Naive thymus-derived CD4-positive, alpha-beta T cell (primary cell): ENCODE measurements around the gene CCDC87. TPM values are rescaled to one million over a fixed set of nuclear protein-coding genes. Genes with fewer than 3 reads are reported as not detected.

ENCODE experiments used
- ATAC-seq: fragments of 150-1000 bp; cut with Tn5 transposase; 2 replicates; pipeline ENCODE4 v1.10.0; 2021; ENCODE audit warnings: mild to moderate bottlenecking, moderate library complexity
- CTCF ChIA-PET: fragments of 350-600 bp; sonication (Branson Sonifier 250); formaldehyde crosslinking; loops from one replicate; lab custom pipeline; 2021; ENCODE audit warnings: antibody characterized with exemption; lab: Charles Lee
- POLR2A ChIA-PET: fragments of 350-600 bp; sonication (Branson Sonifier 250); formaldehyde crosslinking; loops from one replicate; lab custom pipeline; 2021; ENCODE audit warnings: antibody characterized with exemption, inconsistent platforms; lab: Charles Lee
- DNase-seq, 9 donors: peaks; one replicate each; pipeline versions ENCODE4 v3.0.0 to v3.0.0-alpha.2; 2020 to 2022; ENCODE audit warnings: mixed read lengths in 1 of 9
- H3K27ac ChIP-seq: one replicate; pipeline ENCODE4 v1.7.0; 2013; ENCODE audit warnings: mild to moderate bottlenecking, low read depth, low read length, moderate library complexity
- H3K27me3 ChIP-seq, 2 donors: one replicate each; pipeline ENCODE4 v1.7.0; 2013; ENCODE audit warnings: low read length in 2 of 2, mild to moderate bottlenecking in 2 of 2, moderate library complexity in 2 of 2; ENCODE audit not compliant: control insufficient read depth in 2 of 2, insufficient read depth in 2 of 2
- H3K36me3 ChIP-seq, 3 experiments: 1 replicate in 2 of 3; 2 replicates in 1 of 3; pipeline ENCODE4 v1.7.0; 2013; ENCODE audit warnings: low read length in 3 of 3, mild to moderate bottlenecking in 3 of 3, moderate library complexity in 1 of 3; ENCODE audit not compliant: insufficient read depth in 3 of 3, control insufficient read depth in 2 of 3
- H3K4me1 ChIP-seq, 2 donors: one replicate each; pipeline ENCODE4 v1.7.0; 2013; ENCODE audit warnings: low read length in 2 of 2, mild to moderate bottlenecking in 2 of 2, moderate library complexity in 1 of 2; ENCODE audit not compliant: control insufficient read depth in 2 of 2, insufficient read depth in 2 of 2
- H3K4me3 ChIP-seq: 2 replicates; pipeline ENCODE4 v1.7.0; 2013; ENCODE audit warnings: mild to moderate bottlenecking, low read length
- H3K9me3 ChIP-seq, 3 experiments: 1 replicate in 2 of 3; 2 replicates in 1 of 3; pipeline ENCODE4 v1.7.0; 2013; ENCODE audit warnings: low read length in 3 of 3; ENCODE audit not compliant: control insufficient read depth in 2 of 3
- H3K27ac Mint-ChIP-seq, 9 donors: one replicate each; pipeline ENCODE4 v1.8.0; 2020 to 2022; ENCODE audit warnings: mixed read lengths in 9 of 9, mild to moderate bottlenecking in 8 of 9, moderate library complexity in 5 of 9, inconsistent platforms in 2 of 9
- H3K27me3 Mint-ChIP-seq, 5 donors: one replicate each; pipeline ENCODE4 v1.8.0; 2021 to 2022; ENCODE audit warnings: mixed read lengths in 5 of 5, mild to moderate bottlenecking in 1 of 5
- H3K36me3 Mint-ChIP-seq, 5 donors: one replicate each; pipeline ENCODE4 v1.8.0; 2020 to 2022; ENCODE audit warnings: mixed read lengths in 5 of 5, mild to moderate bottlenecking in 3 of 5, inconsistent platforms in 1 of 5
- H3K4me1 Mint-ChIP-seq, 7 donors: one replicate each; pipeline ENCODE4 v1.8.0; 2020 to 2022; ENCODE audit warnings: mixed read lengths in 7 of 7, mild to moderate bottlenecking in 3 of 7, inconsistent platforms in 1 of 7
- H3K4me3 Mint-ChIP-seq, 10 donors: one replicate each; pipeline ENCODE4 v1.8.0; 2020 to 2022; ENCODE audit warnings: mild to moderate bottlenecking in 10 of 10, mixed read lengths in 10 of 10, moderate library complexity in 6 of 10, inconsistent platforms in 2 of 10
- H3K9me3 Mint-ChIP-seq, 11 donors: one replicate each; pipeline ENCODE4 v1.8.0; 2020 to 2022; ENCODE audit warnings: mixed read lengths in 11 of 11, mild to moderate bottlenecking in 4 of 11, inconsistent platforms in 1 of 11, moderate library complexity in 1 of 11
- intact Hi-C, 2 donors: fragments of 100-400 bp; cut with micrococcal nuclease; formaldehyde crosslinking; loops; one replicate each; pipeline ENCODE4 v1.15.1; 2023
- polyA plus RNA-seq, 2 donors: library from polyadenylated mRNA; unstranded; fragments of 300-500 nt; fragmentation: Illumina TruSeq; gene quantifications; one replicate each; pipeline ENCODE4 v1.2.3, GENCODE V29; 2021
- total RNA-seq, 6 experiments: library from RNA in 5 of 6; stranded (reverse) in 5 of 6; gene quantifications; 1 replicate in 5 of 6; 2 replicates in 1 of 6; pipeline ENCODE4 v1.2.3 and lab custom pipeline; 2021 to 2026

The CCDC87 gene
- total and polyA plus RNA-seq, 7 experiments from 2014 or later, result 0.11 to 1.2 (median 0.60) TPM; not detected in 3

- Histone ChIP-seq H3K9me3 (no peaks in the 10 kb centered on the region), H3K27me3 (no peaks in the 10 kb centered on the region), H3K4me1 (no peaks in the 10 kb centered on the region), H3K27ac (no peak overlapping the region), H3K4me3 (no peak overlapping the region), H3K36me3 (peaks cover 0 to 58% (median 0%) of the 10 kb centered on the region in 3 experiments)
- no peaks in the 10 kb centered on the region for H3K27me3 Mint-ChIP-seq
- peaks cover 0 to 10% (median 5%) of the 10 kb centered on the region in 7 donors for H3K4me1 Mint-ChIP-seq
- ChIA-PET CTCF (no interaction called here), POLR2A (interaction anchor here (1.0 to 1.3 kb wide), 2 partner anchors 18 to 21 kb away, joined by 3 read pairs; no protein-coding TSS in a partner anchor)
- H3K9me3 Mint-ChIP-seq, result no peaks in the 10 kb centered on the region
- intact Hi-C loops, result no loop called here
- H3K4me3 Mint-ChIP-seq, result no peak overlapping the region
- no peak for DNase-seq
- ATAC-seq, result no peak
- H3K36me3 Mint-ChIP-seq, result peaks cover 4 to 33% (median 4%) of the 10 kb centered on the region in 5 donors
- peak overlapping the region in 1 of 9 donors; percentile 30 for H3K27ac Mint-ChIP-seq
These were observed 7.9 kb upstream of the CCDC87 start for GRCh38 chr11:66600631-66601233.

- POLR2A ChIA-PET, result interaction anchor here (1.0 to 1.3 kb wide), 2 partner anchors 17 to 19 kb away, joined by 3 read pairs; no protein-coding TSS in a partner anchor
- Histone ChIP-seq H3K4me3 (no peak overlapping the region), H3K36me3 (peaks cover 0 to 53% (median 0%) of the 10 kb centered on the region in 3 experiments), H3K4me1 (peaks cover 0 to 5% of the 10 kb centered on the region in 2 donors), H3K27me3 (no peaks in the 10 kb centered on the region), H3K9me3 (no peaks in the 10 kb centered on the region), H3K27ac (no peak overlapping the region)
- ATAC-seq, result no peak
- Mint-ChIP-seq H3K27ac (no peak overlapping the region), H3K9me3 (no peaks in the 10 kb centered on the region), H3K4me1 (peaks cover 0 to 15% (median 10%) of the 10 kb centered on the region in 7 donors), H3K36me3 (peaks cover 3 to 29% (median 4%) of the 10 kb centered on the region in 5 donors), H3K27me3 (no peaks in the 10 kb centered on the region), H3K4me3 (no peak overlapping the region)
- intact Hi-C loops, result no loop called here
- CTCF ChIA-PET, result interaction anchor here (0.6 kb wide), 1 partner anchor 362 kb away, joined by 4 read pairs; no protein-coding TSS in a partner anchor
- no peak for DNase-seq
These were observed 7.4 kb upstream of the CCDC87 start for GRCh38 chr11:66600219-66600618.

DNA sequence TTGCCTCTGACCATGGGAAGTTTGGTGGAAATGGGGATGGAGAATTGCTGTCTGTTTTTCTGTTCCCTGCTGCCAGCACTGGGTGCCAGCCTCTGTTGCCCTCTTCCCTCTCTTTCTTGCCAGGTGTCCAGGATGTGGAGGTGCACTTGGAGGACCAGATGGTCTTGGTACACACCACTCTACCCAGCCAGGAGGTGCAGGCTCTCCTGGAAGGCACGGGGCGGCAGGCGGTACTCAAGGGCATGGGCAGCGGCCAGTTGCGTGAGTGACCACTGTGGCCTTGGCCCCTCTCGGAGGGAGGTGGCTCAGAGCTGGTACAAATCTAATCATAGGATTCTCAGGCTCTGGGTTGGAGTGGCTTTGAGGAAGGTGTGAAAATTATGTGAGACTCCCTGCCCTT lies 6.1 kb upstream of the CCDC87 start:
- Histone ChIP-seq H3K36me3 (peaks cover 0 to 41% (median 0%) of the 10 kb centered on the region in 3 experiments), H3K9me3 (no peaks in the 10 kb centered on the region), H3K4me1 (peaks cover 0 to 15% of the 10 kb centered on the region in 2 donors), H3K4me3 (no peak overlapping the region), H3K27me3 (no peaks in the 10 kb centered on the region), H3K27ac (no peak overlapping the region)
- Mint-ChIP-seq H3K36me3 (peaks cover 0 to 18% (median under 1%) of the 10 kb centered on the region in 5 donors), H3K4me3 (no peak overlapping the region), H3K9me3 (no peaks in the 10 kb centered on the region), H3K27ac (no peak overlapping the region), H3K4me1 (peaks cover 0 to 25% (median 17%) of the 10 kb centered on the region in 7 donors), H3K27me3 (no peaks in the 10 kb centered on the region)
- ChIA-PET POLR2A (interaction anchor here (1.3 kb wide), 1 partner anchor 19 kb away, joined by 3 read pairs; no protein-coding TSS in a partner anchor), CTCF (no interaction called here)
- DNase-seq, result no peak
- ATAC-seq, result no peak
- intact Hi-C loops, result no loop called here

DNA sequence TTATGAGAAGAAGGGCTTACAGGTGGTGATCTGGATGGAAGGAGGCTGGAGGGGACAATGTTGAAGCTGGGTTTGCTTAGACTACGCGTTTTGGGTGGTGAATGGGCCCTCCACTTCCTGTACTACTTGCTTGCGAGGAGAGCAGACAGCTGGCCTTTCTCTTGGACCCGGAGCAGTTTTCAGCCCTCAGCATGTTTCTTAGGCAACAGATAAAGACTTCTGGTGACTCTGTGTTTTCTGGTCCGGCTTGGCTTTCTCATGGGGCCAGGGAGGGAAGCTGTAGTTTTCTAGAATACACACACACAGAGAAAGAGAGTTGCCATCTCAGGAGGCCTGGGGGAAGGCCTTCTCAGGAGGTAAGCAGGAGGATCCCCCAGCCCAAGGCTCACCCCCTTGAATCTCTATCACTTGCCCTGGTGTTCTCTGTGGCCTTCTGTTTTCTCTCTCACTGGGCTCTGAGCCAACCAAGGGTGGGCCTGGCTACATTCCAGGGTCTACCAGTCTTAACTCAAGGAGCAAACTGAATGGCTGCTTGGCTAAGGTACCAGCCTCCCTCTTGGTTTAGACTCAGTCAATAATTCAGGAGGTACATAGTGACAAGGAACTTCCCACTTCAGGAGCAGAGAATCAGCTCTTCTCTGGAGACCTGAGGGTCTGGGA lies 2.5 kb upstream of the CCDC87 start:
- ATAC-seq (no peak), DNase-seq (peak in 1 of 9 donors; percentile 19)
- POLR2A ChIA-PET, result interaction anchor here (0.6 to 6.7 kb wide), 6 partner anchors 12 to 247 kb away, joined by 3 to 90 read pairs (median 6); partner anchors contain the start of genes RBM14, RBM4 and ZDHHC24
- no peaks in the 10 kb centered on the region for H3K27me3 Mint-ChIP-seq
- Histone ChIP-seq H3K27ac (peak overlapping the region; percentile 63), H3K36me3 (peaks cover 0 to 19% (median 0%) of the 10 kb centered on the region in 3 experiments), H3K27me3 (no peaks in the 10 kb centered on the region), H3K9me3 (no peaks in the 10 kb centered on the region), H3K4me1 (peaks cover 9 to 30% of the 10 kb centered on the region in 2 donors), H3K4me3 (no peak overlapping the region)
- CTCF ChIA-PET, result interaction anchor here (0.9 to 2.4 kb wide), 4 partner anchors 16 to 186 kb away, joined by 3 to 20 read pairs (median 4); partner anchors contain the start of gene RBM4B
- no peaks in the 10 kb centered on the region for H3K9me3 Mint-ChIP-seq
- peaks cover 13 to 40% (median 28%) of the 10 kb centered on the region in 7 donors for H3K4me1 Mint-ChIP-seq
- H3K4me3 Mint-ChIP-seq, result peak overlapping the region; percentile 45 to 72 (median 64)
- H3K27ac Mint-ChIP-seq, result peak overlapping the region; percentile 45 to 90 (median 79)
- H3K36me3 Mint-ChIP-seq, result peaks cover 0 to 7% (median under 1%) of the 10 kb centered on the region in 5 donors
- intact Hi-C loops, result no loop called here

- peak overlapping the region; percentile 90 to 100 (median 97) for H3K27ac Mint-ChIP-seq
- H3K4me1 Mint-ChIP-seq, result peaks cover 13 to 40% (median 28%) of the 10 kb centered on the region in 7 donors
- DNase-seq (no peak), ATAC-seq (no peak)
- no peaks in the 10 kb centered on the region for H3K9me3 Mint-ChIP-seq
- intact Hi-C loops, result loop anchor here (1.0 to 2.0 kb wide), 7 partner anchors 23 to 281 kb away; partner anchors contain the start of genes RBM14 (in 2 of the 2), RBM4 (in 2 of the 2), RBM4B (in 1 of the 2) and RCE1 (in 1 of the 2)
- H3K36me3 ChIP-seq, result peaks cover 0 to 3% (median 0%) of the 10 kb centered on the region in 3 experiments
- CTCF ChIA-PET, result interaction anchor here (0.6 to 2.4 kb wide), 3 partner anchors 85 to 233 kb away, joined by 4 to 20 read pairs (median 7); partner anchors contain the start of gene RBM4B
- peak overlapping the region; percentile 89 to 100 (median 98) for H3K4me3 Mint-ChIP-seq
- peaks cover 9 to 30% of the 10 kb centered on the region in 2 donors for H3K4me1 ChIP-seq
- no peaks in the 10 kb centered on the region for H3K27me3 ChIP-seq
- peak overlapping the region; percentile 98 for H3K4me3 ChIP-seq
- no peaks in the 10 kb centered on the region for H3K9me3 ChIP-seq
- peaks cover 0 to 2% (median 0%) of the 10 kb centered on the region in 5 donors for H3K36me3 Mint-ChIP-seq
- H3K27me3 Mint-ChIP-seq, result no peaks in the 10 kb centered on the region
- peak overlapping the region; percentile 94 for H3K27ac ChIP-seq
- POLR2A ChIA-PET, result interaction anchor here (0.6 to 6.7 kb wide), 7 partner anchors 23 to 248 kb away, joined by 3 to 90 read pairs (median 4); partner anchors contain the start of genes DPP3, RBM14, RBM4 and RBM4B
These were observed 787 bp upstream of the CCDC87 start for GRCh38 chr11:66593650-66594049.

GRCh38 chr11:66593303-66593635 lies 406 bp upstream of the CCDC87 start:
- H3K36me3 Mint-ChIP-seq, result peaks cover 0 to 2% (median 0%) of the 10 kb centered on the region in 5 donors
- H3K4me1 Mint-ChIP-seq, result peaks cover 13 to 40% (median 28%) of the 10 kb centered on the region in 7 donors
- H3K4me3 Mint-ChIP-seq, result peak overlapping the region; percentile 89 to 100 (median 98)
- Histone ChIP-seq H3K36me3 (peaks cover 0 to 3% (median 0%) of the 10 kb centered on the region in 3 experiments), H3K4me1 (peaks cover 9 to 30% of the 10 kb centered on the region in 2 donors), H3K9me3 (no peaks in the 10 kb centered on the region), H3K27me3 (no peaks in the 10 kb centered on the region), H3K4me3 (peak overlapping the region; percentile 98), H3K27ac (peak overlapping the region; percentile 94)
- intact Hi-C loops, result loop anchor here (1.0 to 2.0 kb wide), 7 partner anchors 23 to 281 kb away; partner anchors contain the start of genes RBM14 (in 2 of the 2), RBM4 (in 2 of the 2), RBM4B (in 1 of the 2) and RCE1 (in 1 of the 2)
- ChIA-PET CTCF (interaction anchor here (0.6 to 2.5 kb wide), 4 partner anchors 13 to 233 kb away, joined by 5 to 20 read pairs (median 9); partner anchors contain the start of gene RBM4B), POLR2A (interaction anchor here (1.0 to 6.7 kb wide), 6 partner anchors 24 to 304 kb away, joined by 3 to 90 read pairs (median 4); partner anchors contain the start of genes DPP3, RBM14, RBM4B and YIF1A)
- H3K9me3 Mint-ChIP-seq, result no peaks in the 10 kb centered on the region
- no peaks in the 10 kb centered on the region for H3K27me3 Mint-ChIP-seq
- DNase-seq, result no peak
- no peak for ATAC-seq
- H3K27ac Mint-ChIP-seq, result peak overlapping the region; percentile 90 to 100 (median 97)
